K562 (cell line): ENCODE results near the gene INA. TPM values are rescaled to one million over a fixed set of nuclear protein-coding genes. Genes with fewer than 3 reads are reported as not detected.

Experiments
- AFF1 ChIP-seq, 2 experiments: fragments of 450-650 bp; IDR thresholded peaks; 2 replicates each; pipeline ENCODE4 v1.6.1; 2018; ENCODE audit warnings: mild to moderate bottlenecking in 2 of 2, low read depth in 1 of 2; ENCODE audit not compliant: partially characterized antibody in 2 of 2
- GABPA ChIP-seq: fragments of 200-800 bp; sonication (Bioruptor generic); conservative IDR thresholded peaks from 2 replicates; pipeline ENCODE4 v1.6.1; 2016; ENCODE audit warnings: low read depth, missing genetic modification characterization, missing compliant biosample characterization
- HEY1 ChIP-seq: fragments of 250-450 bp; sonication (Bioruptor Pico); IDR thresholded peaks from 2 replicates; pipeline ENCODE4 v1.5.0; 2020; ENCODE audit warnings: mild to moderate bottlenecking, moderate library complexity, borderline replicate concordance
- HSF4 ChIP-seq: fragments of 250-450 bp; sonication (Bioruptor Pico); IDR thresholded peaks from 2 replicates; pipeline ENCODE4 v2.1.2; 2022; ENCODE audit warnings: mild to moderate bottlenecking, moderate library complexity, borderline replicate concordance
- JUNB ChIP-seq: fragments of 450-650 bp; formaldehyde crosslinking; conservative IDR thresholded peaks from 2 replicates; pipeline ENCODE4 v1.4.0; 2020; ENCODE audit warnings: mild to moderate bottlenecking
- KDM5B ChIP-seq: fragments of 200-600 bp; sonication (generic); IDR thresholded peaks from 2 replicates; pipeline ENCODE4 v1.6.1; 2012; ENCODE audit warnings: low read depth, mild to moderate bottlenecking, moderate library complexity, low read length, control low read depth, inconsistent platforms; ENCODE audit not compliant: insufficient replicate concordance
- MTA2 ChIP-seq: fragments of 450-650 bp; IDR thresholded peaks from 2 replicates; pipeline ENCODE4 v1.6.1; 2016; ENCODE audit warnings: low read depth
- NFE2L1 ChIP-seq: fragments of 450-650 bp; IDR thresholded peaks from 2 replicates; pipeline ENCODE4 v1.6.1; 2016; ENCODE audit warnings: missing genetic modification characterization, low read depth, mild to moderate bottlenecking, missing compliant biosample characterization, moderate library complexity, borderline replicate concordance
- PHB2 ChIP-seq: fragments of 450-650 bp; IDR thresholded peaks from 2 replicates; pipeline ENCODE4 v1.6.1; 2017; ENCODE audit warnings: low read depth
- PPARD ChIP-seq: fragments of 250-450 bp; sonication (Bioruptor Pico); IDR thresholded peaks from 2 replicates; pipeline ENCODE4 v1.8.0; 2022; ENCODE audit warnings: inconsistent platforms, mild to moderate bottlenecking, moderate library complexity
- TEAD1 ChIP-seq, 2 experiments: fragments of 450-650 bp in 1 of 2; sonication (generic) in 1 of 2; formaldehyde crosslinking; IDR thresholded peaks; 2 replicates each; pipeline versions ENCODE4 v1.4.0 to v1.8.0; 2020 to 2022; ENCODE audit warnings: mild to moderate bottlenecking in 2 of 2, missing genetic modification reagents in 1 of 2
- TRIM25 ChIP-seq: fragments of 450-650 bp; IDR thresholded peaks from 2 replicates; pipeline ENCODE4 v1.7.0; 2016; ENCODE audit warnings: borderline replicate concordance
- ZNF280B ChIP-seq: fragments of 250-450 bp; sonication (Bioruptor Pico); IDR thresholded peaks from 2 replicates; pipeline ENCODE4 v1.5.1; 2021; ENCODE audit warnings: mild to moderate bottlenecking
- ZNF431 ChIP-seq: sonication (generic); formaldehyde crosslinking; IDR thresholded peaks from 2 replicates; pipeline ENCODE4 v1.8.0; 2022; ENCODE audit warnings: mild to moderate bottlenecking, missing genetic modification reagents
- ZNF77 ChIP-seq: fragments of 250-450 bp; sonication (Bioruptor Pico); IDR thresholded peaks from 2 replicates; pipeline ENCODE4 v1.5.0; 2020
- polyA plus RNA-seq, 8 experiments: library from polyadenylated mRNA; depleted of rRNA in 4 of 8; stranded (reverse) in 5 of 8; unstranded in 3 of 8; fragments of >200 nt; fragmentation: Nextera tagmentation in 2 of 8; fragmentation: Illumina TruSeq in 1 of 8; extraction: Ambion mirVana in 2 of 8; extraction: Trizol in 1 of 8; gene quantifications; 2 replicates each; pipeline versions ENCODE4 v1.2.1 to v1.2.3, GENCODE V29; 2011 to 2014; ENCODE audit warnings: inconsistent platforms in 1 of 8, missing spikeins in 1 of 8
- total RNA-seq, 7 experiments: library from RNA; depleted of rRNA in 6 of 7; stranded (reverse); fragments of >200 nt in 6 of 7; fragmentation: Illumina TruSeq in 2 of 7; extraction: Trizol in 2 of 7; gene quantifications; 2 replicates each; pipeline versions ENCODE4 v1.2.1 to v1.2.3, GENCODE V29; 2011 to 2021; ENCODE audit warnings: low replicate concordance in 1 of 7
- TF ChIP-seq, protein P1 (sequence below), 2 experiments: fragments of 450-650 bp in 1 of 2; IDR thresholded peaks; 2 replicates each; pipeline ENCODE4 v1.6.1; 2011 to 2017; ENCODE audit warnings: low read depth in 2 of 2, antibody characterized with exemption in 1 of 2, borderline replicate concordance in 1 of 2, low read length in 1 of 2, mild to moderate bottlenecking in 1 of 2, mixed read lengths in 1 of 2; ENCODE audit not compliant: control insufficient read depth in 1 of 2

Gene INA
- total and polyA plus RNA-seq, 9 of the 15 experiments (the other 6 are each of a cell fraction or from before 2014, with no cell fraction given): not detected

GRCh38 chr10:103278862-103279298, 1.9 kb downstream of the INA start (continued):
- TF ChIP-seq, protein P1, sequence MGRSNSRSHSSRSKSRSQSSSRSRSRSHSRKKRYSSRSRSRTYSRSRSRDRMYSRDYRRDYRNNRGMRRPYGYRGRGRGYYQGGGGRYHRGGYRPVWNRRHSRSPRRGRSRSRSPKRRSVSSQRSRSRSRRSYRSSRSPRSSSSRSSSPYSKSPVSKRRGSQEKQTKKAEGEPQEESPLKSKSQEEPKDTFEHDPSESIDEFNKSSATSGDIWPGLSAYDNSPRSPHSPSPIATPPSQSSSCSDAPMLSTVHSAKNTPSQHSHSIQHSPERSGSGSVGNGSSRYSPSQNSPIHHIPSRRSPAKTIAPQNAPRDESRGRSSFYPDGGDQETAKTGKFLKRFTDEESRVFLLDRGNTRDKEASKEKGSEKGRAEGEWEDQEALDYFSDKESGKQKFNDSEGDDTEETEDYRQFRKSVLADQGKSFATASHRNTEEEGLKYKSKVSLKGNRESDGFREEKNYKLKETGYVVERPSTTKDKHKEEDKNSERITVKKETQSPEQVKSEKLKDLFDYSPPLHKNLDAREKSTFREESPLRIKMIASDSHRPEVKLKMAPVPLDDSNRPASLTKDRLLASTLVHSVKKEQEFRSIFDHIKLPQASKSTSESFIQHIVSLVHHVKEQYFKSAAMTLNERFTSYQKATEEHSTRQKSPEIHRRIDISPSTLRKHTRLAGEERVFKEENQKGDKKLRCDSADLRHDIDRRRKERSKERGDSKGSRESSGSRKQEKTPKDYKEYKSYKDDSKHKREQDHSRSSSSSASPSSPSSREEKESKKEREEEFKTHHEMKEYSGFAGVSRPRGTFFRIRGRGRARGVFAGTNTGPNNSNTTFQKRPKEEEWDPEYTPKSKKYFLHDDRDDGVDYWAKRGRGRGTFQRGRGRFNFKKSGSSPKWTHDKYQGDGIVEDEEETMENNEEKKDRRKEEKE (IDR thresholded peaks at IDR 0.05; ENCODE audit: borderline replicate concordance in 1 of 2, control insufficient read depth in 1 of 2, low read depth in 2 of 2, low read length in 1 of 2): no peak
- TF ChIP-seq TEAD1 (CRISPR knock-in tag; IDR thresholded peaks at IDR 0.05) (peak in 1 of 2 experiments; percentile 28; a peak in 1 of 4 replicates), HEY1 (CRISPR knock-in tag) (no peak), MTA2 (no peak), TRIM25 (no peak), ZNF280B (CRISPR knock-in tag) (no peak), AFF1 (IDR thresholded peaks at IDR 0.05; ENCODE audit: low read depth in 1 of 2, partially characterized antibody in 2 of 2) (peak in 1 of 2 experiments; percentile 73), GABPA (tag) (no peak), PHB2 (no peak), ZNF77 (no peak), NFE2L1 (tag) (no peak), JUNB (no peak), KDM5B (no peak), PPARD (no peak), HSF4 (CRISPR knock-in tag) (no peak), ZNF431 (CRISPR knock-in tag) (no peak)
